ENCODE results near the gene BFSP2.

DNA sequence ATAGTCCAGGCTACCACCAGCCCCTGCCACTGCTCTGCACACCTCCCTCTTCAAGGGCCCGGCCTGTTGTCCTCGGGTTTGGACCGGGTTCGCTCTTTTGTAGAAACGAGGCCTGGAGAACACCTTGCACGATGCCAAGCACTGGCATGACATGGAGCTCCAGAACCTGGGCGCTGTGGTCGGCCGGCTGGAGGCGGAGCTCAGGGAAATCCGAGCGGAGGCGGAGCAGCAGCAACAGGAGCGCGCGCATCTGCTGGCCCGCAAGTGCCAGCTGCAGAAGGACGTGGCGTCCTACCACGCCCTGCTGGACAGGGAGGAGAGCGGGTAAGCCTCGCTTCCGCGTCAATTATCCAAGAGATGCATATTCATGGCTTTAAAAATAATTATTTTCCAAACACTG, 72.4 kb downstream of the BFSP2 start:
- TF ChIP-seq RCOR1 (IDR thresholded peaks at IDR 0.05; ENCODE audit: insufficient replicate concordance, low read length) (no peak), POLR2A (IDR thresholded peaks at IDR 0.05; ENCODE audit: low read depth, low read length) (no peak), CEBPB (IDR thresholded peaks at IDR 0.05; ENCODE audit: low read depth, low read length) (no peak)
- TF ChIP-seq, protein P1, sequence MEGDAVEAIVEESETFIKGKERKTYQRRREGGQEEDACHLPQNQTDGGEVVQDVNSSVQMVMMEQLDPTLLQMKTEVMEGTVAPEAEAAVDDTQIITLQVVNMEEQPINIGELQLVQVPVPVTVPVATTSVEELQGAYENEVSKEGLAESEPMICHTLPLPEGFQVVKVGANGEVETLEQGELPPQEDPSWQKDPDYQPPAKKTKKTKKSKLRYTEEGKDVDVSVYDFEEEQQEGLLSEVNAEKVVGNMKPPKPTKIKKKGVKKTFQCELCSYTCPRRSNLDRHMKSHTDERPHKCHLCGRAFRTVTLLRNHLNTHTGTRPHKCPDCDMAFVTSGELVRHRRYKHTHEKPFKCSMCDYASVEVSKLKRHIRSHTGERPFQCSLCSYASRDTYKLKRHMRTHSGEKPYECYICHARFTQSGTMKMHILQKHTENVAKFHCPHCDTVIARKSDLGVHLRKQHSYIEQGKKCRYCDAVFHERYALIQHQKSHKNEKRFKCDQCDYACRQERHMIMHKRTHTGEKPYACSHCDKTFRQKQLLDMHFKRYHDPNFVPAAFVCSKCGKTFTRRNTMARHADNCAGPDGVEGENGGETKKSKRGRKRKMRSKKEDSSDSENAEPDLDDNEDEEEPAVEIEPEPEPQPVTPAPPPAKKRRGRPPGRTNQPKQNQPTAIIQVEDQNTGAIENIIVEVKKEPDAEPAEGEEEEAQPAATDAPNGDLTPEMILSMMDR (conservative IDR thresholded peaks at IDR 0.05; ENCODE audit: low read depth, low read length) = no peak
- TF ChIP-seq, protein P2, sequence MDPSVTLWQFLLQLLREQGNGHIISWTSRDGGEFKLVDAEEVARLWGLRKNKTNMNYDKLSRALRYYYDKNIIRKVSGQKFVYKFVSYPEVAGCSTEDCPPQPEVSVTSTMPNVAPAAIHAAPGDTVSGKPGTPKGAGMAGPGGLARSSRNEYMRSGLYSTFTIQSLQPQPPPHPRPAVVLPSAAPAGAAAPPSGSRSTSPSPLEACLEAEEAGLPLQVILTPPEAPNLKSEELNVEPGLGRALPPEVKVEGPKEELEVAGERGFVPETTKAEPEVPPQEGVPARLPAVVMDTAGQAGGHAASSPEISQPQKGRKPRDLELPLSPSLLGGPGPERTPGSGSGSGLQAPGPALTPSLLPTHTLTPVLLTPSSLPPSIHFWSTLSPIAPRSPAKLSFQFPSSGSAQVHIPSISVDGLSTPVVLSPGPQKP (IDR thresholded peaks at IDR 0.05; ENCODE audit: borderline replicate concordance, low read depth, low read length) = no peak
- TF ChIP-seq, protein P3, sequence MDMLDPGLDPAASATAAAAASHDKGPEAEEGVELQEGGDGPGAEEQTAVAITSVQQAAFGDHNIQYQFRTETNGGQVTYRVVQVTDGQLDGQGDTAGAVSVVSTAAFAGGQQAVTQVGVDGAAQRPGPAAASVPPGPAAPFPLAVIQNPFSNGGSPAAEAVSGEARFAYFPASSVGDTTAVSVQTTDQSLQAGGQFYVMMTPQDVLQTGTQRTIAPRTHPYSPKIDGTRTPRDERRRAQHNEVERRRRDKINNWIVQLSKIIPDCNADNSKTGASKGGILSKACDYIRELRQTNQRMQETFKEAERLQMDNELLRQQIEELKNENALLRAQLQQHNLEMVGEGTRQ (IDR thresholded peaks at IDR 0.05; ENCODE audit: low read depth, low read length) = no peak
